DOHH2 (cell line): ENCODE data around the gene SH2D2A.

Experiments
- H3F3A ChIP-seq: fragments of 200-600 bp; sonication (generic), shearing (Covaris generic); 2 replicates; pipeline ENCODE4 v1.6.0; 2016; ENCODE audit warnings: antibody characterized with exemption, mild to moderate bottlenecking; ENCODE audit not compliant: control insufficient read depth, insufficient read depth
- H3K27ac ChIP-seq: fragments of 200-600 bp; sonication (generic); 2 replicates; pipeline ENCODE4 v1.5.1; 2014; ENCODE audit warnings: low read depth, mild to moderate bottlenecking, low read length, moderate library complexity
- H3K27me3 ChIP-seq: fragments of 200-600 bp; sonication (generic); 2 replicates; pipeline ENCODE4 v1.6.1; 2014; ENCODE audit warnings: mild to moderate bottlenecking, low read length, mixed read lengths; ENCODE audit not compliant: control insufficient read depth
- H3K36me3 ChIP-seq: fragments of 200-600 bp; sonication (generic); 2 replicates; pipeline ENCODE4 v1.6.1; 2014; ENCODE audit warnings: mild to moderate bottlenecking, low read length, moderate library complexity, mixed read lengths; ENCODE audit not compliant: control insufficient read depth
- H3K4me1 ChIP-seq: fragments of 200-600 bp; sonication (generic); 2 replicates; pipeline ENCODE4 v1.6.1; 2014; ENCODE audit warnings: mild to moderate bottlenecking, low read length, mixed read lengths; ENCODE audit not compliant: control insufficient read depth
- H3K4me2 ChIP-seq: fragments of 200-600 bp; sonication (generic); 2 replicates; pipeline ENCODE4 v1.6.0; 2014; ENCODE audit warnings: mild to moderate bottlenecking, low read length, moderate library complexity
- H3K4me3 ChIP-seq: fragments of 200-600 bp; sonication (generic); 2 replicates; pipeline ENCODE4 v1.5.1; 2014; ENCODE audit warnings: mild to moderate bottlenecking, low read length, mixed read lengths
- H3K79me2 ChIP-seq: fragments of 200-600 bp; sonication (generic); 2 replicates; pipeline ENCODE4 v1.6.1; 2014; ENCODE audit warnings: mild to moderate bottlenecking, low read length, mixed read lengths; ENCODE audit not compliant: control insufficient read depth
- H3K9me2 ChIP-seq: fragments of 200-600 bp; sonication (generic); replicated peaks from 2 replicates; pipeline ENCODE4 v1.6.1; 2014; ENCODE audit warnings: mild to moderate bottlenecking, low read length, mixed read lengths; ENCODE audit not compliant: control insufficient read depth
- H3K9me3 ChIP-seq: fragments of 200-600 bp; sonication (generic); 2 replicates; pipeline ENCODE4 v1.6.1; 2014; ENCODE audit warnings: antibody characterized with exemption, low read length, mixed read lengths; ENCODE audit not compliant: control insufficient read depth, insufficient read depth
- H4K20me1 ChIP-seq: fragments of 200-600 bp; sonication (generic); 2 replicates; pipeline ENCODE4 v1.6.0; 2014; ENCODE audit warnings: low read depth, mild to moderate bottlenecking, antibody characterized with exemption, low read length, moderate library complexity; ENCODE audit not compliant: control insufficient read depth, insufficient read depth
- EZH2phosphoT487 ChIP-seq: fragments of 200-600 bp; sonication (generic); IDR thresholded peaks from 2 replicates; pipeline ENCODE4 v1.6.1; 2017; ENCODE audit warnings: borderline replicate concordance, mild to moderate bottlenecking, antibody characterized with exemption, low read length, moderate library complexity, mixed read lengths
- TF ChIP-seq, protein P1 (sequence below): fragments of 200-600 bp; sonication (generic); IDR thresholded peaks from one replicate; pipeline ENCODE4 v1.5.1; 2014; ENCODE audit warnings: antibody characterized with exemption, mild to moderate bottlenecking, low read depth, low read length; ENCODE audit not compliant: poor library complexity, severe bottlenecking

Gene SH2D2A

GRCh38 chr1:156794506-156795373 is 21.9 kb downstream of the SH2D2A start:
- Histone ChIP-seq H3K4me3 (no peak overlapping the region), H3K9me3 (no peaks in the 10 kb centered on the region), H3K27ac (no peak overlapping the region), H3K27me3 (no peaks in the 10 kb centered on the region), H4K20me1 (no peaks in the 10 kb centered on the region; the same call in 1 of the 2 replicates), H3K4me1 (peaks cover 28% of the 10 kb centered on the region), H3K36me3 (peaks cover 88% of the 10 kb centered on the region), H3K9me2 (no peaks in the 10 kb centered on the region), H3F3A (peaks cover 10% of the 10 kb centered on the region), H3K79me2 (peaks cover 5% of the 10 kb centered on the region; the same call in 1 of the 2 replicates), H3K4me2 (no peak overlapping the region)
- no peak for TF ChIP-seq EZH2phosphoT487
- TF ChIP-seq, protein P1, sequence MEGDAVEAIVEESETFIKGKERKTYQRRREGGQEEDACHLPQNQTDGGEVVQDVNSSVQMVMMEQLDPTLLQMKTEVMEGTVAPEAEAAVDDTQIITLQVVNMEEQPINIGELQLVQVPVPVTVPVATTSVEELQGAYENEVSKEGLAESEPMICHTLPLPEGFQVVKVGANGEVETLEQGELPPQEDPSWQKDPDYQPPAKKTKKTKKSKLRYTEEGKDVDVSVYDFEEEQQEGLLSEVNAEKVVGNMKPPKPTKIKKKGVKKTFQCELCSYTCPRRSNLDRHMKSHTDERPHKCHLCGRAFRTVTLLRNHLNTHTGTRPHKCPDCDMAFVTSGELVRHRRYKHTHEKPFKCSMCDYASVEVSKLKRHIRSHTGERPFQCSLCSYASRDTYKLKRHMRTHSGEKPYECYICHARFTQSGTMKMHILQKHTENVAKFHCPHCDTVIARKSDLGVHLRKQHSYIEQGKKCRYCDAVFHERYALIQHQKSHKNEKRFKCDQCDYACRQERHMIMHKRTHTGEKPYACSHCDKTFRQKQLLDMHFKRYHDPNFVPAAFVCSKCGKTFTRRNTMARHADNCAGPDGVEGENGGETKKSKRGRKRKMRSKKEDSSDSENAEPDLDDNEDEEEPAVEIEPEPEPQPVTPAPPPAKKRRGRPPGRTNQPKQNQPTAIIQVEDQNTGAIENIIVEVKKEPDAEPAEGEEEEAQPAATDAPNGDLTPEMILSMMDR, result no peak

- Histone ChIP-seq H3K9me2 (no peaks in the 10 kb centered on the region), H3K27ac (no peak overlapping the region), H3K4me3 (no peak overlapping the region), H3K4me2 (no peak overlapping the region), H3K4me1 (peaks cover 8% of the 10 kb centered on the region), H3K79me2 (peaks cover 9% of the 10 kb centered on the region; the same call in 1 of the 2 replicates), H3K36me3 (peaks cover 74% of the 10 kb centered on the region), H3F3A (peaks cover 2% of the 10 kb centered on the region; the same call in 1 of the 2 replicates), H3K9me3 (no peaks in the 10 kb centered on the region), H4K20me1 (no peaks in the 10 kb centered on the region; the same call in 1 of the 2 replicates), H3K27me3 (no peaks in the 10 kb centered on the region)
- TF ChIP-seq, protein P1, result no peak
- TF ChIP-seq EZH2phosphoT487, result no peak
Observed at GRCh38 chr1:156789621-156790318, 26.9 kb downstream of the SH2D2A start.

GRCh38 chr1:156788136-156788535 is 28.5 kb downstream of the SH2D2A start:
- H3K27ac ChIP-seq, result no peak overlapping the region
- peaks cover 14% of the 10 kb centered on the region for H3K79me2 ChIP-seq
- H3K4me3 ChIP-seq, result no peak overlapping the region
- H3K9me3 ChIP-seq, result no peaks in the 10 kb centered on the region
- H3K27me3 ChIP-seq, result no peaks in the 10 kb centered on the region
- H3K4me2 ChIP-seq, result no peak overlapping the region
- no peaks in the 10 kb centered on the region for H3K9me2 ChIP-seq
- H3K36me3 ChIP-seq, result peaks cover 72% of the 10 kb centered on the region
- H3K4me1 ChIP-seq, result peaks cover 4% of the 10 kb centered on the region
- H3F3A ChIP-seq, result no peaks in the 10 kb centered on the region
- TF ChIP-seq, protein P1, result no peak
- TF ChIP-seq EZH2phosphoT487, result no peak
- H4K20me1 ChIP-seq, result no peaks in the 10 kb centered on the region; the same call in 1 of the 2 replicates
